ENCODE measurements around the gene PEX13. TPM values are rescaled to one million over a fixed set of nuclear protein-coding genes. Genes with fewer than 3 reads are reported as not detected.

PEX13 gene
- total RNA-seq, 1 experiment from 2014 or later: 20.4 TPM

DNA sequence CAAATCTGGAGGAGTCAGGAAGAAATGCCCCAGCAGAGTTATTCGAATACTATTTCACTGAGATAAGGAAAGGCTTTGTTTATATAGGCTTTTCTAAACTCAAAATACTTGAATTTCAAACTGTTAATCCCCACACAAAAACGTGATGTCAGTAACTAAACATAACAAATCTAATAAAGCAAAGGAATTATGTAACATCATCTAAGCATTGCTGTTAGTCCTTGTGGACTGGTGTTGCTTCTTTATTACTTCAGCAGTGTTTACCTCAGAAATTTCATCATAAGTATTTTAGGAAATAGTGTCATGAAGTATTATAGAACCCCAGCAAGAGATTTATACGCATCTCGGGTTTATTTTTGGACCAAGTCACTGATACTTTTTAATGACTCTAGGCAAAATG, 28.5 kb downstream of the PEX13 start (continued):
- TF ChIP-seq, protein P1, sequence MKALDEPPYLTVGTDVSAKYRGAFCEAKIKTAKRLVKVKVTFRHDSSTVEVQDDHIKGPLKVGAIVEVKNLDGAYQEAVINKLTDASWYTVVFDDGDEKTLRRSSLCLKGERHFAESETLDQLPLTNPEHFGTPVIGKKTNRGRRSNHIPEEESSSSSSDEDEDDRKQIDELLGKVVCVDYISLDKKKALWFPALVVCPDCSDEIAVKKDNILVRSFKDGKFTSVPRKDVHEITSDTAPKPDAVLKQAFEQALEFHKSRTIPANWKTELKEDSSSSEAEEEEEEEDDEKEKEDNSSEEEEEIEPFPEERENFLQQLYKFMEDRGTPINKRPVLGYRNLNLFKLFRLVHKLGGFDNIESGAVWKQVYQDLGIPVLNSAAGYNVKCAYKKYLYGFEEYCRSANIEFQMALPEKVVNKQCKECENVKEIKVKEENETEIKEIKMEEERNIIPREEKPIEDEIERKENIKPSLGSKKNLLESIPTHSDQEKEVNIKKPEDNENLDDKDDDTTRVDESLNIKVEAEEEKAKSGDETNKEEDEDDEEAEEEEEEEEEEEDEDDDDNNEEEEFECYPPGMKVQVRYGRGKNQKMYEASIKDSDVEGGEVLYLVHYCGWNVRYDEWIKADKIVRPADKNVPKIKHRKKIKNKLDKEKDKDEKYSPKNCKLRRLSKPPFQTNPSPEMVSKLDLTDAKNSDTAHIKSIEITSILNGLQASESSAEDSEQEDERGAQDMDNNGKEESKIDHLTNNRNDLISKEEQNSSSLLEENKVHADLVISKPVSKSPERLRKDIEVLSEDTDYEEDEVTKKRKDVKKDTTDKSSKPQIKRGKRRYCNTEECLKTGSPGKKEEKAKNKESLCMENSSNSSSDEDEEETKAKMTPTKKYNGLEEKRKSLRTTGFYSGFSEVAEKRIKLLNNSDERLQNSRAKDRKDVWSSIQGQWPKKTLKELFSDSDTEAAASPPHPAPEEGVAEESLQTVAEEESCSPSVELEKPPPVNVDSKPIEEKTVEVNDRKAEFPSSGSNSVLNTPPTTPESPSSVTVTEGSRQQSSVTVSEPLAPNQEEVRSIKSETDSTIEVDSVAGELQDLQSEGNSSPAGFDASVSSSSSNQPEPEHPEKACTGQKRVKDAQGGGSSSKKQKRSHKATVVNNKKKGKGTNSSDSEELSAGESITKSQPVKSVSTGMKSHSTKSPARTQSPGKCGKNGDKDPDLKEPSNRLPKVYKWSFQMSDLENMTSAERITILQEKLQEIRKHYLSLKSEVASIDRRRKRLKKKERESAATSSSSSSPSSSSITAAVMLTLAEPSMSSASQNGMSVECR (CRISPR knock-in tag; IDR thresholded peaks at IDR 0.05; ENCODE audit: borderline replicate concordance): no peak

DNA sequence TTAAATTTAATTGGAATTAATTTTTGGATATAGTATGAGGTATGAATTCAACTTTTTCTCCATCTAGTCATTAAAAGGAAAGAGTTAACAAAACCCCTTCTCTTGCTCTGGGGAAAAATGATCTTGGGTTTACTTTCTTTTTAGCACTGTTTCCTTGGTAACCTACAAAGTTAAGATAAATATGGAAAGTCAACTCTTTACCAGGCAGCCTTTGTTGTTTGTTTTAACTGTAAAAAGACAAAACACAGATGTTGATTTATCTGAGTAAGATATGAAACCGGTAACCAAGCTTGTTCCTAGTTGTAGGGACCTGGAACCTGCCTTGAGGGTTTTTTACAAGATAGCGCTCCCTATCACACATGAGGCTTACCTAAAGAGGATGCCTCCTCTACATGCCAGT, 38.0 kb downstream of the PEX13 start:
- ATAC-seq: no peak
- DNase-seq (ENCODE audit: low spot score): no peak
- Mint-ChIP-seq H3K9me3 (peaks cover 9% of the 10 kb centered on the region; the same call in 1 of the 2 replicates), H3K4me1 (no peaks in the 10 kb centered on the region), H3K4me3 (no peak overlapping the region), H3K36me3 (peaks cover 12% of the 10 kb centered on the region), H3K27me3 (ENCODE audit: low read depth) (no peaks in the 10 kb centered on the region), H3K27ac (no peak overlapping the region)
- CTCF ChIA-PET: no interaction called here
- POLR2A ChIA-PET: no interaction called here
- TF ChIP-seq FOXK1 (CRISPR knock-in tag; IDR thresholded peaks at IDR 0.05) (no peak), JUN (CRISPR knock-in tag; IDR thresholded peaks at IDR 0.05) (no peak), ZNF423 (CRISPR knock-in tag; IDR thresholded peaks at IDR 0.05) (no peak), PRRX2 (CRISPR knock-in tag; IDR thresholded peaks at IDR 0.05) (no peak), CREB1 (CRISPR knock-in tag; IDR thresholded peaks at IDR 0.05) (no peak)

DNA sequence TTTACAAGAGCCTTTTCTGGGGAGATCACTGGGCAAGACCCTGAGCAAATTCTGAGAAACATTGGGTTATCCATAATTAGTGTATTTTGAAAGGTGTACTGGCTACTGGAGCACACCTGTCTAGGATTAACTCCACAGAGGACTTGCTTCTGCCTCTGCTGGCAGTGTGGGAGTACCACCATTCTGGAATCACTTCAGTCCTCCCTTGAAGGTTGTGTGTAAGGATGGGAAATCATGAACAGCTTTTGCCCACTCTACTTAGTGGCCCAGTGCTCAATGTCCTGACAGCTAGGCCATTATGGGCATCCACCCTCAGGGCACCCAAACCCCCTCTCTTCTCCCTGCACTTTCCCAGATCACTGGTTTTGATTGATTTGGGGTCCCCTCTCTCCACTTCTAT, 40.0 kb downstream of the PEX13 start:
- Mint-ChIP-seq H3K36me3 (peaks cover 12% of the 10 kb centered on the region), H3K27ac (no peak overlapping the region), H3K9me3 (peaks cover 9% of the 10 kb centered on the region; the same call in 1 of the 2 replicates), H3K4me3 (no peak overlapping the region), H3K27me3 (ENCODE audit: low read depth) (no peaks in the 10 kb centered on the region), H3K4me1 (no peaks in the 10 kb centered on the region)
- 0 out of 2 replicates have a peak, but pooled peaks have one; percentile 32 for ATAC-seq
- no peak for DNase-seq (ENCODE audit: low spot score)
- CTCF ChIA-PET: no interaction called here
- POLR2A ChIA-PET: no interaction called here
- TF ChIP-seq SMAD4 (CRISPR knock-in tag; IDR thresholded peaks at IDR 0.05): no peak
- TF ChIP-seq, protein P2, sequence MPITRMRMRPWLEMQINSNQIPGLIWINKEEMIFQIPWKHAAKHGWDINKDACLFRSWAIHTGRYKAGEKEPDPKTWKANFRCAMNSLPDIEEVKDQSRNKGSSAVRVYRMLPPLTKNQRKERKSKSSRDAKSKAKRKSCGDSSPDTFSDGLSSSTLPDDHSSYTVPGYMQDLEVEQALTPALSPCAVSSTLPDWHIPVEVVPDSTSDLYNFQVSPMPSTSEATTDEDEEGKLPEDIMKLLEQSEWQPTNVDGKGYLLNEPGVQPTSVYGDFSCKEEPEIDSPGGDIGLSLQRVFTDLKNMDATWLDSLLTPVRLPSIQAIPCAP (CRISPR knock-in tag; IDR thresholded peaks at IDR 0.05): no peak
- TF ChIP-seq, protein P3, sequence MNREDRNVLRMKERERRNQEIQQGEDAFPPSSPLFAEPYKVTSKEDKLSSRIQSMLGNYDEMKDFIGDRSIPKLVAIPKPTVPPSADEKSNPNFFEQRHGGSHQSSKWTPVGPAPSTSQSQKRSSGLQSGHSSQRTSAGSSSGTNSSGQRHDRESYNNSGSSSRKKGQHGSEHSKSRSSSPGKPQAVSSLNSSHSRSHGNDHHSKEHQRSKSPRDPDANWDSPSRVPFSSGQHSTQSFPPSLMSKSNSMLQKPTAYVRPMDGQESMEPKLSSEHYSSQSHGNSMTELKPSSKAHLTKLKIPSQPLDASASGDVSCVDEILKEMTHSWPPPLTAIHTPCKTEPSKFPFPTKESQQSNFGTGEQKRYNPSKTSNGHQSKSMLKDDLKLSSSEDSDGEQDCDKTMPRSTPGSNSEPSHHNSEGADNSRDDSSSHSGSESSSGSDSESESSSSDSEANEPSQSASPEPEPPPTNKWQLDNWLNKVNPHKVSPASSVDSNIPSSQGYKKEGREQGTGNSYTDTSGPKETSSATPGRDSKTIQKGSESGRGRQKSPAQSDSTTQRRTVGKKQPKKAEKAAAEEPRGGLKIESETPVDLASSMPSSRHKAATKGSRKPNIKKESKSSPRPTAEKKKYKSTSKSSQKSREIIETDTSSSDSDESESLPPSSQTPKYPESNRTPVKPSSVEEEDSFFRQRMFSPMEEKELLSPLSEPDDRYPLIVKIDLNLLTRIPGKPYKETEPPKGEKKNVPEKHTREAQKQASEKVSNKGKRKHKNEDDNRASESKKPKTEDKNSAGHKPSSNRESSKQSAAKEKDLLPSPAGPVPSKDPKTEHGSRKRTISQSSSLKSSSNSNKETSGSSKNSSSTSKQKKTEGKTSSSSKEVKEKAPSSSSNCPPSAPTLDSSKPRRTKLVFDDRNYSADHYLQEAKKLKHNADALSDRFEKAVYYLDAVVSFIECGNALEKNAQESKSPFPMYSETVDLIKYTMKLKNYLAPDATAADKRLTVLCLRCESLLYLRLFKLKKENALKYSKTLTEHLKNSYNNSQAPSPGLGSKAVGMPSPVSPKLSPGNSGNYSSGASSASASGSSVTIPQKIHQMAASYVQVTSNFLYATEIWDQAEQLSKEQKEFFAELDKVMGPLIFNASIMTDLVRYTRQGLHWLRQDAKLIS (CRISPR knock-in tag; IDR thresholded peaks at IDR 0.05; ENCODE audit: borderline replicate concordance): no peak
- no peak for TF ChIP-seq NFATC4 (CRISPR knock-in tag; IDR thresholded peaks at IDR 0.05)

DNA sequence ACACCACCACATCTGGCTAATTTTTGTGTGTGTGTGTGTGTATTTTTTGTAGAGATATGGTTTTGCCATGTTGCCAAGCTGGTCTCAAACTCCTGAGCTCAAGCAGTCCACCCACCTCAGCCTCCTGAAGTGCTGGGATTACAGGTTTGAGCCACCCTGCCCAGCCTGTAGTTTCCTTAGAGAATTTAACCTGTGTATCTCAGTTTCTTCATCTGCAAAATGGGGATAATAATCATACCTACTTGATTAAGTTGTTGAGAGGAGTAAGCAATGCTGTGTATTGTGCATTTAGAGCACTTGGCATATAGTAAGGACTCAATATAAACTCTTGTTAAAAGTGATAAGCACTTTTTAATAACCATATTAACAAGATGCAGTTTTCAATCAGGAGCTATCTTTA, 41.9 kb downstream of the PEX13 start:
- Mint-ChIP-seq H3K9me3 (peaks cover 6% of the 10 kb centered on the region; the same call in 1 of the 2 replicates), H3K36me3 (peaks cover 8% of the 10 kb centered on the region), H3K27ac (no peak overlapping the region), H3K4me3 (no peak overlapping the region), H3K27me3 (ENCODE audit: low read depth) (no peaks in the 10 kb centered on the region), H3K4me1 (no peaks in the 10 kb centered on the region)
- no peak for DNase-seq (ENCODE audit: low spot score)
- POLR2A ChIA-PET: no interaction called here
- ATAC-seq: no peak
- CTCF ChIA-PET: no interaction called here
- TF ChIP-seq, protein P4, sequence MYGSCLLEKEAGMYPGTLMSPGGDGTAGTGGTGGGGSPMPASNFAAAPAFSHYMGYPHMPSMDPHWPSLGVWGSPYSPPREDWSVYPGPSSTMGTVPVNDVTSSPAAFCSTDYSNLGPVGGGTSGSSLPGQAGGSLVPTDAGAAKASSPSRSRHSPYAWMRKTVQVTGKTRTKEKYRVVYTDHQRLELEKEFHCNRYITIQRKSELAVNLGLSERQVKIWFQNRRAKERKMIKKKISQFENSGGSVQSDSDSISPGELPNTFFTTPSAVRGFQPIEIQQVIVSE (CRISPR knock-in tag; IDR thresholded peaks at IDR 0.05; ENCODE audit: borderline replicate concordance): no peak
- TF ChIP-seq, protein P5, sequence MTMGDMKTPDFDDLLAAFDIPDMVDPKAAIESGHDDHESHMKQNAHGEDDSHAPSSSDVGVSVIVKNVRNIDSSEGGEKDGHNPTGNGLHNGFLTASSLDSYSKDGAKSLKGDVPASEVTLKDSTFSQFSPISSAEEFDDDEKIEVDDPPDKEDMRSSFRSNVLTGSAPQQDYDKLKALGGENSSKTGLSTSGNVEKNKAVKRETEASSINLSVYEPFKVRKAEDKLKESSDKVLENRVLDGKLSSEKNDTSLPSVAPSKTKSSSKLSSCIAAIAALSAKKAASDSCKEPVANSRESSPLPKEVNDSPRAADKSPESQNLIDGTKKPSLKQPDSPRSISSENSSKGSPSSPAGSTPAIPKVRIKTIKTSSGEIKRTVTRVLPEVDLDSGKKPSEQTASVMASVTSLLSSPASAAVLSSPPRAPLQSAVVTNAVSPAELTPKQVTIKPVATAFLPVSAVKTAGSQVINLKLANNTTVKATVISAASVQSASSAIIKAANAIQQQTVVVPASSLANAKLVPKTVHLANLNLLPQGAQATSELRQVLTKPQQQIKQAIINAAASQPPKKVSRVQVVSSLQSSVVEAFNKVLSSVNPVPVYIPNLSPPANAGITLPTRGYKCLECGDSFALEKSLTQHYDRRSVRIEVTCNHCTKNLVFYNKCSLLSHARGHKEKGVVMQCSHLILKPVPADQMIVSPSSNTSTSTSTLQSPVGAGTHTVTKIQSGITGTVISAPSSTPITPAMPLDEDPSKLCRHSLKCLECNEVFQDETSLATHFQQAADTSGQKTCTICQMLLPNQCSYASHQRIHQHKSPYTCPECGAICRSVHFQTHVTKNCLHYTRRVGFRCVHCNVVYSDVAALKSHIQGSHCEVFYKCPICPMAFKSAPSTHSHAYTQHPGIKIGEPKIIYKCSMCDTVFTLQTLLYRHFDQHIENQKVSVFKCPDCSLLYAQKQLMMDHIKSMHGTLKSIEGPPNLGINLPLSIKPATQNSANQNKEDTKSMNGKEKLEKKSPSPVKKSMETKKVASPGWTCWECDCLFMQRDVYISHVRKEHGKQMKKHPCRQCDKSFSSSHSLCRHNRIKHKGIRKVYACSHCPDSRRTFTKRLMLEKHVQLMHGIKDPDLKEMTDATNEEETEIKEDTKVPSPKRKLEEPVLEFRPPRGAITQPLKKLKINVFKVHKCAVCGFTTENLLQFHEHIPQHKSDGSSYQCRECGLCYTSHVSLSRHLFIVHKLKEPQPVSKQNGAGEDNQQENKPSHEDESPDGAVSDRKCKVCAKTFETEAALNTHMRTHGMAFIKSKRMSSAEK (CRISPR knock-in tag; IDR thresholded peaks at IDR 0.05; ENCODE audit: borderline replicate concordance): no peak
- TF ChIP-seq ZNF423 (CRISPR knock-in tag; IDR thresholded peaks at IDR 0.05) (no peak), NFYB (CRISPR knock-in tag; conservative IDR thresholded peaks at IDR 0.05; ENCODE audit: low read depth) (no peak)

All from WTC11 (cell line).